Vagina (tissue), 2 donors: ENCODE data around the gene ZNF410.
"Not testable (repeated sequence)": the region's sequence is repeated elsewhere in the genome, so short reads cannot be mapped to it uniquely, and the experiment has no call there.

Experiments
- POLR2A ChIP-seq, 2 donors: fragments of 450-650 bp; IDR thresholded peaks; one replicate each; pipeline ENCODE4 v1.6.1; 2017; ENCODE audit warnings: antibody characterized with exemption in 2 of 2, mild to moderate bottlenecking in 2 of 2, moderate library complexity in 2 of 2
- TF ChIP-seq, protein P1 (sequence below), 3 experiments: fragments of 450-650 bp in 2 of 3; fragments of 200-600 bp in 1 of 3; sonication (generic) in 1 of 3; IDR thresholded peaks; one replicate each; pipeline ENCODE4 v1.5.1; 2017 to 2019; ENCODE audit warnings: antibody characterized with exemption in 3 of 3, mild to moderate bottlenecking in 2 of 3, moderate library complexity in 2 of 3

DNA sequence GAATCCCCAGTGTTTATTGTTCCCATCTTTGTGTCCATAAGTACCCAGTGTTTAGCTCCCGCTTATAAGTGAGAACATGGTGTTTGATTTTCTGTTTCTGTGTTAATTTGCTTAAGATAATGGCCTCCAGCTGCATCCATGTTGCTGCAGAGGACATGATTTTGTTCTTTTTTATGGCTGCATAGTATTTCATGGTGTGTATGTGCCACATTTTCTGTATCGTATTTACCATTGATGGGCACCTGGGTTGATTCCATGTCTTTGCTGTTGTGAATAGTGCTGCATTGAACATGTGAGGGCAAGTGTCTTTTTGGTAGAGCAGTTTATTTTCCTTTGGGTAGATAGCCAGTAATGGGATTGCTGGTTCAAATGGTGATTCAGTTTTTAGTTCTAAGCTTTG lies 32.8 kb downstream of the ZNF410 start:
- TF ChIP-seq, protein P1, sequence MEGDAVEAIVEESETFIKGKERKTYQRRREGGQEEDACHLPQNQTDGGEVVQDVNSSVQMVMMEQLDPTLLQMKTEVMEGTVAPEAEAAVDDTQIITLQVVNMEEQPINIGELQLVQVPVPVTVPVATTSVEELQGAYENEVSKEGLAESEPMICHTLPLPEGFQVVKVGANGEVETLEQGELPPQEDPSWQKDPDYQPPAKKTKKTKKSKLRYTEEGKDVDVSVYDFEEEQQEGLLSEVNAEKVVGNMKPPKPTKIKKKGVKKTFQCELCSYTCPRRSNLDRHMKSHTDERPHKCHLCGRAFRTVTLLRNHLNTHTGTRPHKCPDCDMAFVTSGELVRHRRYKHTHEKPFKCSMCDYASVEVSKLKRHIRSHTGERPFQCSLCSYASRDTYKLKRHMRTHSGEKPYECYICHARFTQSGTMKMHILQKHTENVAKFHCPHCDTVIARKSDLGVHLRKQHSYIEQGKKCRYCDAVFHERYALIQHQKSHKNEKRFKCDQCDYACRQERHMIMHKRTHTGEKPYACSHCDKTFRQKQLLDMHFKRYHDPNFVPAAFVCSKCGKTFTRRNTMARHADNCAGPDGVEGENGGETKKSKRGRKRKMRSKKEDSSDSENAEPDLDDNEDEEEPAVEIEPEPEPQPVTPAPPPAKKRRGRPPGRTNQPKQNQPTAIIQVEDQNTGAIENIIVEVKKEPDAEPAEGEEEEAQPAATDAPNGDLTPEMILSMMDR (IDR thresholded peaks at IDR 0.05), result not testable (repeated sequence)
- TF ChIP-seq POLR2A (IDR thresholded peaks at IDR 0.05), result not testable (repeated sequence)
